Subcutaneous abdominal adipose tissue (tissue), 5 donors: Measurements from ENCODE around the gene CCNK.

Source experiments
- H3K27ac ChIP-seq: one replicate; pipeline ENCODE4 v1.7.0; 2013; ENCODE audit warnings: low read depth, mild to moderate bottlenecking, inconsistent platforms, low read length, moderate library complexity
- H3K27me3 ChIP-seq, 5 donors: one replicate each; pipeline ENCODE4 v1.7.0; 2013; ENCODE audit warnings: low read length in 5 of 5, inconsistent platforms in 1 of 5; ENCODE audit not compliant: control insufficient read depth in 5 of 5, insufficient read depth in 4 of 5
- H3K36me3 ChIP-seq, 5 donors: one replicate each; pipeline ENCODE4 v1.7.0; 2013; ENCODE audit warnings: low read length in 5 of 5; ENCODE audit not compliant: control insufficient read depth in 5 of 5, insufficient read depth in 5 of 5
- H3K4me1 ChIP-seq, 5 donors: one replicate each; pipeline ENCODE4 v1.7.0; 2013; ENCODE audit warnings: low read length in 5 of 5, mild to moderate bottlenecking in 3 of 5, moderate library complexity in 1 of 5; ENCODE audit not compliant: control insufficient read depth in 5 of 5, insufficient read depth in 5 of 5
- H3K4me3 ChIP-seq, 5 donors: one replicate each; pipeline ENCODE4 v1.7.0; 2013; ENCODE audit warnings: low read length in 5 of 5, low read depth in 1 of 5
- H3K9ac ChIP-seq, 5 donors: one replicate each; pipeline ENCODE4 v1.7.0; 2013; ENCODE audit warnings: low read length in 5 of 5, mild to moderate bottlenecking in 4 of 5, moderate library complexity in 3 of 5
- H3K9me3 ChIP-seq, 5 donors: one replicate each; pipeline ENCODE4 v1.7.0; 2013; ENCODE audit warnings: low read length in 5 of 5; ENCODE audit not compliant: control insufficient read depth in 5 of 5
- donor health status: healthy.
- donor health status: healthy.
- donor health status: healthy.
- donor health status: healthy.
- donor health status: healthy.

The CCNK gene

DNA sequence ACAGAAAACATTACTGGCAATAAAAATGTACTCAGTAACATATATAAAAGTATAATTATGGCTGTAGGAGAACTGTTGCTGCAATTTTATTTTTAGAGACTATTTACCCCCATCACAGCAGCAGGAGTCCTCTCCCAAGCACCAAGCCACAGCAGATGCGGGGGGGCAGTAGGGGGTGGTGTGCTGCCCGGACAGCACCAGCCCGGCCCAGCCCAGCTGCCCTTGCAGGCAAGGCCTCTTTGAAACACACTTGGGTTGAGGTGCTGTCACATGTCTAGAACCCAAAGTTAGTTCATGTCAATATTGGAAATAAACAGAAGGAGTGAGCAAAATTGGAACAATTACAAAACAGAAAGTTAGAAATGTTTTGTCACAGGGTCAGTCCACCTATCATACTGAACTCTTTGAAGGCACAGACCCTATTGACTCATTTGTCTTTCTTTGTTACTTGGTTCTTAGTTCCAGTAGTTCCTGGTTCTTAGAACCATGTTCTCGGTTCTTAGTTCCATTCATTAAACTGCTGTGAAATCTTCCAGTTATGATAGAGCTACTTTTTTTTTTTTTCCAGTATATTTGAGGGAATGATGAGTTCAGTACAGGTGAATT is 22.7 kb downstream of the CCNK start:
- H3K4me1 ChIP-seq, result no peaks in the 10 kb centered on the region
- H3K27ac ChIP-seq, result no peak overlapping the region
- H3K9me3 ChIP-seq, result no peaks in the 10 kb centered on the region
- H3K4me3 ChIP-seq, result no peak overlapping the region
- H3K36me3 ChIP-seq, result peaks cover 26 to 92% (median 85%) of the 10 kb centered on the region in 5 donors
- no peaks in the 10 kb centered on the region for H3K27me3 ChIP-seq
- H3K9ac ChIP-seq, result no peak overlapping the region

DNA sequence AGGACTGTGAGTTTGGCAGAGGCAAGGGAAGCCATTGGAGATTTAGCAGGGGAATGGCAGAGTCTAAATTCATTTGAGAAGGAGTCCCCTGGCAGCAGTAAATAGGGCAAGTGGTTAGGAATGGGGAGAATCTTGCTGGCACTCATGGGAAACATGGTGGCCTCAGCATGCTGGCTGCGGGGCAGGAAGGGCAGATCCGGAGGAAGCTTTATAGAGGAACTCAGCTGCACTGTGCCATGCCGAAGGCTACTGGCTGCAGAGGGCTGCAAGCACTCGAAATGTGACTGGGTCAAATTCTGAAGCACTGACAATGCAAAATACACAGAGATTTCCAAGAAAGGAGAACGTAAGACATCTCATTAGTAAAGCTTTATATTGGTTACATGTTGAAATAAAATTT is 23.9 kb downstream of the CCNK start:
- H3K9me3 ChIP-seq, result no peaks in the 10 kb centered on the region
- no peak overlapping the region for H3K27ac ChIP-seq
- no peak overlapping the region for H3K9ac ChIP-seq
- H3K36me3 ChIP-seq, result peaks cover 26 to 97% (median 92%) of the 10 kb centered on the region in 5 donors
- H3K27me3 ChIP-seq, result no peaks in the 10 kb centered on the region
- H3K4me1 ChIP-seq, result no peaks in the 10 kb centered on the region
- no peak overlapping the region for H3K4me3 ChIP-seq

DNA sequence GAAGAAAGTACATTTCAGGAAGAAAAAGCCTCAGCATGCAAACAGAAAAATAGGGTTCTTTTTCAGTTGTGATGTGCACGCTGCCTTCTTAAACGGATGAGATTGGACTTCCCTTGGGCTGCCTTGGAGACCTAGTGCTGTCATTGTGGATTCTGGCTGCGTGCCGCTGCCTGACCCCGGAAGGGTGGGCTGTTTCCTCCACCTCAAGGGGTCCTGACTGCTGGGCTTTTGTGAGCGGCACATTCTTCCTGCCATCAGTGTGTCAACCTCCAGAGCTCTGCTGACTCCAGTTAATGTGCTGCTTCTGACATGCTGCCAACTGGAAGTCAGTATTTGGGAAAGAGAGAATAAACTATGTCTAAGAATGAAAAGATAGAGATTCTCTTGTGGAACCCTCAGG is 25.1 kb downstream of the CCNK start:
- Histone ChIP-seq H3K9me3 (no peaks in the 10 kb centered on the region), H3K4me3 (no peak overlapping the region), H3K9ac (no peak overlapping the region), H3K4me1 (peaks cover 0 to 8% (median 6%) of the 10 kb centered on the region in 5 donors), H3K27me3 (no peaks in the 10 kb centered on the region), H3K36me3 (peaks cover 20 to 93% (median 88%) of the 10 kb centered on the region in 5 donors), H3K27ac (no peak overlapping the region)

DNA sequence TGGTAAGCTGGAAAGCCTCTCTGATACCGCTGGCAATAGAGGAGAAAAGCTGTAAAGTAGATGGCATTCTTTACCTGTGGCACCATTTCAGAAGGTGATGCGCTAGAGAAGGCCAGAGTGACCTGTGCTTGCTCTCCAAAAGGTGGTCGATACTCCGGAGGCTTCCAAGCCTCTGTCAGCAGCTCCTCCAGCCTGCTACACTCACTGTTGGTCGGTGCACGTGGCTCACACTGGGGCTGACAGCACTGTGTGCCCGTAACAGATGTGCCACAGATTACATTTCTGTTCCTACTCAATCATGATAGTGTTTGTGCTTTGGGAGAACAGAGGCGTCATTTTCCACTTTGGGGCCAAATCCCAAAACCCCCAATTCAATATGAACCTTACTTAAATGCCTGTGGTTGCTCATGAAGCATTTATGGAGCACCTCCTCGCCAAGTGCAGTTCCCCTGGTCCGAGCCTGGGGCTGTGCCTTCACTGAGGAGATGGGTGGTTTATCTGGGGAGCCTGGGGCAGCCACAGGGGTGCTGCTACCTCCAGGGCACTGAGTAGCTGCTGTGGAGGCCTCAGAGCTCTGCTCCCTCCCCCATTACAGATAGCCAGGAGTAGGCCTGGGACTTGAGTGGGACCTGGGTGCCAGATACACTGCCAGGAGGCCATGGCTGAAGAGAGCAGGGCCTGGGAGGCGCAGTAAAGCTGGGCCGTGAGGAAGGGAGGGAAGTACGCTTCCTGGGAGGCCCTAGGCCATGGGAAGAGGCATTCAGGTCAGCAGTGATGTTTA is 26.8 kb downstream of the CCNK start:
- Histone ChIP-seq H3K4me1 (peaks cover 0 to 12% (median 11%) of the 10 kb centered on the region in 5 donors), H3K27ac (no peak overlapping the region), H3K36me3 (peaks cover 12 to 88% (median 75%) of the 10 kb centered on the region in 5 donors), H3K9ac (no peak overlapping the region), H3K27me3 (no peaks in the 10 kb centered on the region), H3K4me3 (no peak overlapping the region), H3K9me3 (no peaks in the 10 kb centered on the region)

DNA sequence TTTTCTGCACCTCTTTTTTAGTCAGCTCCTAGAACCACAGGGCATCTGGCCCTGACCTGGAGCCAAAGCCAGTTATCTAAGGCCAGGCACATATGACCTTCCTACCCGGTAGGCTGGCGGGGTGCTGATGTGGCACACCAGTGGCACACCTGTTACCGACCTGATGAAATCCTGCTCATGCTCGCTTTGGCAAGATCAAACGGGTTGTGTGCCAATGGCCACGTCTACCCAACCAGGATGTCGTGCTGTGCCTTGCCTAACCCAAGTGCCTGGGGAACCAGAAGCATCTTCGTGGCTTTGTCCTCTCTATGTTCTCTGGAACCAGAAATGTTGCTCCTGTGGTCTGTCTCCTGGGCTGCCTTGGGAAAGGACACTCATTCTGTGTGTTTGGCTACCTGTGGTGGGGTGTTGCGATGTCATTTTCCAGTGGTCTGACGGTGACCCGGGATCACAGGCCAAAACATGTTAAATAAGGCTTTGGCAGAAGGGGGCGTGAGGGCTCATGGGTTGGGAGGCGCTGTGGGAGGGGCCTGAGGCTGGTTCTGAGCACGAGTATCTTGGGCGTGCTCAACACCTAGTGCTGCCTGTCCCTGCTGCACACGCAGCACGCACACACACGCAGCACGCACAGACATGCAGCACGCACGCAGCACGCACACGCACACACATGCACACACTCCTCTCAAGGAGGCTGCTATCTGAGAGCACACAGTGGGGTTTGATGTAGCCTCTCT is 27.9 kb downstream of the CCNK start:
- Histone ChIP-seq H3K9me3 (no peaks in the 10 kb centered on the region), H3K36me3 (peaks cover 7 to 88% (median 73%) of the 10 kb centered on the region in 5 donors), H3K9ac (no peak overlapping the region), H3K27ac (no peak overlapping the region), H3K4me3 (no peak overlapping the region), H3K27me3 (no peaks in the 10 kb centered on the region), H3K4me1 (peaks cover 0 to 12% (median 11%) of the 10 kb centered on the region in 5 donors)

DNA sequence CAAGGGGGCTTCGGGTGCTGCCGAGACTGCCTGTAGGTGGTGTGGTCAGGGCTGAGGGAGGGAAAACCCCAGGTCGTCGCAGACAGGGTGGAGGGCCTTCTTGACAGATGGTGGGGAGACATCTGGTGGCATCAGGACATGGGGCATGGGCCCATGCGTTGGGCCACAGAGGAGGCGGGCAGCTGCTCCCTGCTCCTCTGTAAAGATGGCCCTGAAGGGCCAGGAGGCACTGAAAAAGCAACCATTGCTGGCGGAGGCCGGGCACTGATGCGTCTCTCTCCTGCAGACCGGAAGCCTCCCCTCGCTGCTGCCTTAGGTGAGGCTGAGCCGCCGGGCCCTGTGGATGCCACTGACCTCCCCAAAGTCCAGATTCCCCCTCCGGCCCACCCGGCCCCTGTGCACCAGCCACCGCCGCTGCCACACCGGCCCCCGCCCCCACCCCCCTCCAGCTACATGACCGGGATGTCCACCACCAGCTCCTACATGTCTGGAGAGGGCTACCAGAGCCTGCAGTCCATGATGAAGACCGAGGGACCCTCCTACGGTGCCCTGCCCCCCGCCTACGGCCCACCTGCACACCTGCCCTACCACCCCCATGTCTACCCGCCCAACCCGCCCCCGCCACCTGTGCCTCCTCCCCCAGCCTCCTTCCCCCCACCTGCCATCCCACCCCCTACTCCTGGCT is 28.8 kb downstream of the CCNK start:
- Histone ChIP-seq H3K9me3 (no peaks in the 10 kb centered on the region), H3K36me3 (peaks cover 3 to 87% (median 68%) of the 10 kb centered on the region in 5 donors), H3K27me3 (no peaks in the 10 kb centered on the region), H3K9ac (no peak overlapping the region), H3K27ac (no peak overlapping the region), H3K4me3 (no peak overlapping the region), H3K4me1 (peaks cover 0 to 12% (median 11%) of the 10 kb centered on the region in 5 donors)

DNA sequence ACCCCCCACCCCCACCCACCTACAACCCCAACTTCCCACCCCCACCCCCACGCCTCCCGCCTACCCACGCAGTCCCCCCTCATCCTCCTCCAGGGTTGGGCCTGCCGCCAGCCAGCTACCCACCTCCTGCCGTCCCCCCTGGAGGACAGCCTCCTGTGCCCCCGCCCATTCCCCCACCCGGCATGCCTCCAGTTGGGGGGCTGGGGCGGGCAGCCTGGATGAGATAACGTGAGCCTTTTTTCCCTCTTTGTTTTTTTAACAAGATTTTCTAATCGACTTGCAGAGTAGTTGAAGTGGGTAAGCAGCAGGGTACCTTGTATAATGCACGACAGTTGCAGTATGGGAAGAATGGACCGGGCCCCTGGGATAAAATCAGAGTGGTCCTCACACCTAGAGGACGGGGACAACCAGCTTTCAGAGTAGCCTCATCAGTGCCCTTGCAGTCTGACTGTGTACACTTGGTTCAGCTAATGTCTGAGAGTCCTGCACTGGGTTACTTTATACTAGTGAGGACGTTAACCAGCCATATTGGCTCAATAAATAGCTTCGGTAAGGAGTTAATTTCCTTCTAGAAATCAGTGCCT is 29.4 kb downstream of the CCNK start:
- peaks cover 0 to 12% (median 11%) of the 10 kb centered on the region in 5 donors for H3K4me1 ChIP-seq
- no peaks in the 10 kb centered on the region for H3K27me3 ChIP-seq
- H3K27ac ChIP-seq, result no peak overlapping the region
- no peaks in the 10 kb centered on the region for H3K9me3 ChIP-seq
- peaks cover 2 to 84% (median 62%) of the 10 kb centered on the region in 5 donors for H3K36me3 ChIP-seq
- no peak overlapping the region for H3K4me3 ChIP-seq
- no peak overlapping the region for H3K9ac ChIP-seq

DNA sequence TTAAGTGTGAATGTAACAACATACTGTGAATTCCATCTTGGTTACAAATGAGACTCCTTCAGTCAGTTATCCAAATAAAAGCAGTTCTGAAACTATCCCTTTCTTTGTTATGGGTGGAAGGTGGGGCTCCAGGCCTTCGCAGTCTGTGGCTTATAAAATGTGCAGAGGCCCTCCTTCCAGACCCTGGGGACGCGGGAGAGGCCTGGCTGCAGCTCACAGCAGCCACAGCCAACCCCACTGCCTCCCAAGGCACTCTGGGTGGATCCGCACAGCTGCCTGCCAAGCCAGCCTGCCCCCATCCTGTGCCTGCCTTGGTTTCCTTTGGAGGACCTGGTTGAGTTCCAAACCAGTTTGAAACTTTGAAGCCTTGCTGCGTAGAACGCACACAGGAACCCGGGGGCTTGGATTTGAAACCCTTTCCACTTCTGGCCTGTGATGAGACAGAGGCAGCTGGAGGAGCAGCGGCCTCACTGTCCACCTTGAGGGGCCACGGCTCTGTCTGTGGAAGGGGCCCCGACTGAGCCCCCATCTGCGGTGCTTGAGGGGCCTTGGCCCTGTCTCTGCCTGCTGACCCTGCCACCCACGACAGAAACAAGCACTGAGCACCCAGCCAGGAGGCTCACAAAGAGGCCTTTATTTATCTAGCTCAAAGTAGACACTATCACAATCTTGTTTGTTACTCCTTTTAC is 30.4 kb downstream of the CCNK start:
- no peak overlapping the region for H3K27ac ChIP-seq
- no peak overlapping the region for H3K9ac ChIP-seq
- peaks cover 2 to 75% (median 53%) of the 10 kb centered on the region in 5 donors for H3K36me3 ChIP-seq

DNA sequence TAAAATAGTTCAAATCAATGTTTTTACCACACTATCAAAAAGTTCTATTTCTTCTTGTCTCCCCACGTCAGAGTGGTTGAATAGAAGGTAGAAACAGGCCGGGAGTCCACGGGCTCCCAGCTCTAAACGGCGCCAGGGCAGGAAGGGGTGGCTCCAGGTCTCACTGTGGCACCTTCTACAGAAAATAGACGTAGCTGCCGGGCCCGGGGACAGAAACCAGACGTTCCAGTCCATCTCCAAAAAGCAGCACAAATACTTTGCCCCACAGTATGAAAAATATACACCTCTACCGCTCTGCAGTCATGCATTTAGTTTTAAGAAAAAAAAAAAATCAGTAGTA is 30.9 kb downstream of the CCNK start:
- peaks cover 2 to 70% (median 47%) of the 10 kb centered on the region in 5 donors for H3K36me3 ChIP-seq
- peaks cover 0 to 12% (median 11%) of the 10 kb centered on the region in 5 donors for H3K4me1 ChIP-seq
- H3K9ac ChIP-seq, result no peak overlapping the region
- H3K27ac ChIP-seq, result no peak overlapping the region
- no peak overlapping the region for H3K4me3 ChIP-seq
- H3K9me3 ChIP-seq, result no peaks in the 10 kb centered on the region
- H3K27me3 ChIP-seq, result no peaks in the 10 kb centered on the region

More for the DNA sequence above, 30.4 kb downstream of the CCNK start:
- Histone ChIP-seq H3K4me3 (no peak overlapping the region), H3K4me1 (peaks cover 0 to 12% (median 11%) of the 10 kb centered on the region in 5 donors), H3K27me3 (no peaks in the 10 kb centered on the region), H3K9me3 (no peaks in the 10 kb centered on the region)
